ENCODE measurements around the gene CHRM3.

The CHRM3 gene

GRCh38 chr1:239386453-239387303 lies at the start of gene CHRM3:
Gene CHRM3, plus strand, starts transcription at chr1:239386568. Its CDS starts 520,884 bp downstream, at chr1:239907452.
- TF ChIP-seq CTCF (IDR thresholded peaks at IDR 0.05; ENCODE audit: borderline replicate concordance, insufficient read depth, low read depth, low read length), result no peak
- H3K4me3 ChIP-seq (ENCODE audit: low read depth, low read length), result no peak within 1 kb of the TSS

- no peak overlapping the region for H3K4me3 ChIP-seq (ENCODE audit: low read depth, low read length)
- no peak for TF ChIP-seq CTCF (IDR thresholded peaks at IDR 0.05; ENCODE audit: borderline replicate concordance, insufficient read depth, low read depth, low read length)
Measured at GRCh38 chr1:239337799-239338430, 48.5 kb upstream of the CHRM3 start.

- no peak for TF ChIP-seq CTCF (IDR thresholded peaks at IDR 0.05; ENCODE audit: borderline replicate concordance, insufficient read depth, low read depth, low read length)
- no peak overlapping the region for H3K4me3 ChIP-seq (ENCODE audit: low read depth, low read length)
Measured at GRCh38 chr1:239347776-239348175, 38.6 kb upstream of the CHRM3 start.

GRCh38 chr1:239348635-239349353 lies 37.6 kb upstream of the CHRM3 start:
- no peak for TF ChIP-seq CTCF (IDR thresholded peaks at IDR 0.05; ENCODE audit: borderline replicate concordance, insufficient read depth, low read depth, low read length)
- no peak overlapping the region for H3K4me3 ChIP-seq (ENCODE audit: low read depth, low read length)

GRCh38 chr1:239349699-239350098 lies 36.7 kb upstream of the CHRM3 start:
- H3K4me3 ChIP-seq (ENCODE audit: low read depth, low read length), result no peak overlapping the region
- TF ChIP-seq CTCF (IDR thresholded peaks at IDR 0.05; ENCODE audit: borderline replicate concordance, insufficient read depth, low read depth, low read length), result no peak

GRCh38 chr1:239353536-239353935 lies 32.8 kb upstream of the CHRM3 start:
- no peak overlapping the region for H3K4me3 ChIP-seq (ENCODE audit: low read depth, low read length)
- TF ChIP-seq CTCF (IDR thresholded peaks at IDR 0.05; ENCODE audit: borderline replicate concordance, insufficient read depth, low read depth, low read length), result no peak
